HG03135 (cell line): ENCODE results near the gene ESD.
"Not testable (repeated sequence)": the region's sequence is repeated elsewhere in the genome, so short reads cannot be mapped to it uniquely, and the experiment has no call there.

Experiments
- ATAC-seq: cut with Tn5 transposase; IDR thresholded peaks from one replicate; pipeline ENCODE4 v1.9.1; 2021; ENCODE audit warnings: mild to moderate bottlenecking, moderate library complexity; ENCODE audit not compliant: unreplicated experiment

Gene ESD

DNA sequence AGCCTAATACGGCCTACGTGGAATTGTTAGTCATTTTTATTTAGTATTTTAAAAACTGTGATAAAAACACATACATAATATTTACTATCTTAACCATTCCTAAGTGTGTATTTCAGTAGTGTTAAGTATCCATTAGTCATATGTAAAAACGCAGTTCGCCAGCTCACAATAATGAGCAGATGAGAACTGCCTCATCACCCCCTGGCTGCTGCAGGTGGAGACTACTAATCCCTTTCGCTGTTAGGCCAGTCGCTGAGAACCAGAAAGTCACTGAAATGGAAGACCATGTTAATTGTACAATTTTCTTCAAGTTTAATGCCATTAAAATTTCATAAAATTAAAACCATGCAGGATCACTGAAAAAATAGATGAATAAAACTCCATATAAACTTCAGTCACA lies 1.6 kb downstream of the ESD start:
- ATAC-seq = no peak

DNA sequence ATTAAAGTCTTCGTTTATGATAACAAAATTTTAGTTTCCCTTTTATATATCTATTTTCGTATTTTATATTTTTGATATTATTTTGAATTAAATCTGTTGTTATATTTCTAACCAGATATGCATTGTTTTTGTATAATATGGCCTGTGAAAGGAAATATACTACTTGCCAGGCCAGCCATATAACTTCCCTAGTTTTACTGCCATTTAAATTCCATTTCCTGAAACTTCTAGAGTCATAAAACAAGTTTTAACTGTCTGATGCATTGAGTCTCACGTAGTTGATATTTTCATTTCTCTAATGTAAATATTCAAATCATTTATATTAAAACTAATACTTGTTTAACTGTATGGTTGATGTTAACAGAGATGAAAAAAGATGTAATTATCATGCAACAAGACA lies 13.5 kb downstream of the ESD start:
- ATAC-seq = no peak

DNA sequence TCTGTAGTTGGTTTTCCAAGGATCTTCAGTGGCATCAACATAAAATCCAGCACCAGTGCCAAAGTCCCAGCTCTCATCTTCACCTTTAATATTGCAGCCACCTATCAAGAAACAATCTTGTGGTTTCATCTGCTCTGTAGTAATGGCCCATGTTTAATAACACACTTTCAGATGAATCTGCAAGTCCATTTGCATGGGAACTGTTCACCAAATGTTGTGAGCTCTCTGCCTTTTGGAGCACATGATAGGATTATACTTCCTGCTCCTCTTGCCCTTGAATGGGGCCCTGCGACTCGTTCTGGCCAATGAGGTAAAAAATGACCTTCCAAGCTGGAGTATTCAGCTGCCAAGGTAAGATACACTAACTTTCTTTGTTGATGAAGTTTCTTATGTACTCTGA lies 14.3 kb downstream of the ESD start:
- ATAC-seq = no peak

DNA sequence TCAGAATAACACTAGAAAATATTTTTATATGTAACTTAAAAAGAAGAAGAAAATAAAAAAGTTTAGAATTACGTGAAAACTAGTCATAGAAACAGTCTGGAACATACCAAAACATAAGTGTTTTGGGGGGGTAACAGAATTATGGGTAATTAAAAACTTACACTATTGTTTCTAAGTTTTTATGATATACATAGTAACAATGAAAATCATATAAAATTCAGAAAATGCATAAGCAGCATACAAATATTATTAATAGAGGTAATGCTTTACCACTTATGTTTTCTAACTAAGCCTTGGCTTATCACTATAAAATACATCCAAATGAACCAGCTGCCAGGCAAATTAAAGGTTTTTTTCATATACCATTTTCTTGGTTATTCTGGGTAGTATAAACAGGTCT lies 14.9 kb downstream of the ESD start:
- ATAC-seq = no peak

DNA sequence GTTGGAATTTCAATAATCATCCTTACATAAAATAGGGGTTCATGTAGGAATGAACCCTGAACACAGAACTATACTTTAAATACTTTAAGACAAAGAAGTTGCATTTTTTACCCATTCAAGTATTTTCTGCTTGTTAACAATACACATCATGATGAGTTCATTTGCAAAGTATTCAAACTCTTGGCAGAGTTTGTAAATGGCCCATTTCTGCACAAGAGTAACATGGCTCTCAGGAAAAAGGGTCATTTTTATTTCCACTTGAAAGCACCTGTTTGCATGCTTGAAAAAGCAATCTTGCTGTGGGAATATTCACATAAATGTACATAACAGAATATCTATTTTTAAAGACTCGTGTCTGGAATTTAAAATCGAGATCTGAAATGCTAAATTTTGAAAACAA lies 18.1 kb downstream of the ESD start:
- no peak for ATAC-seq

DNA sequence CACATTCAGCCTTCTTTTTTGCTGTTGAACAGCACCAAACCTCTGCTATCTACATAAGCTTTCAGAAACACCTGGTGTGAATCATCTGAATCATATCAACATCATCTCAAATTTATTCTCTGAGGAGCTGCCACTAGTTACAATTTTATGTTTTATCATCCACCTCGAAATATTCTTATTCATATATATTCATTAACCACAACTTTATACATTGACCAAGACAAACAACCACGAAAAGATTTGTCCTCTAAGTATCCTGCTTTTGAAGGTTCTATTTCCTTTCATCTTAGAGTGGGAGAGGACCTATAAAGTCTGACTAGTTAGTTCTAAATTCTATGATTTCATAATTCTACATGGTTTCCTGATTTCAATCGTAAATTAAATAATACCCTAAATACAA lies 18.9 kb downstream of the ESD start:
- no peak for ATAC-seq

DNA sequence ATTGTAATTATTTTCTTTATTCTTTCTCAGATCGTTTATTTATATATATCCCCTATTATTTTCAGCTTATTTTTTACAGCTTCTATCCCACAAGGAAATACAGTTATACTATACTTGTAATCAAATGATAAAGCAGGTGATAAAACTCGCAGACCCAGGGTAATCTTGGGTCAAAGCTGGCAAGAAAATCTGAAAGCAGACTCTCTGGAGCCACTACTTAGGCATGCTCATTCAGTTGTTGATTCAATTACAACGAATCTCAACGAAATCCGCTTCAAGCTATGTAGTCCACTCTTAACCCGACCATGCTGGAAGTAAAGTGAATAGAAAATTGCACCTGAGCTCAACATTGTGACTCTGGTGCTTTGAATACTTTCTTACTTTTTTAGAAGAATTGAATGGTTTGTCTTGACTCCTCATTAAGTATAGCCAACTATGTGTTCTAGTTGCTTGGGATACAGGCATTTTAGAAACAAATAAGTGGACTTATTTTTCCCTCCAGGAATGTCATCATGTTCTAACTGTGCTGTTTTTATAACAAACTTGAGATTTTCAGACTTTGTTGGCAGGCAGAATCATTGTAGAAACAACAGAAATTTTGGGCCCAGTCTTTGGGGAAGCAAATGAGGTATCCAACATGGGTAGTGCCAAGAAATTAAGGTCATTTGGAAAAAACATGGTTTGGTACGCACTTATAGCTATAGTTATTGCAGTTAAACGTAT lies 21.4 kb downstream of the ESD start:
- no peak for ATAC-seq

DNA sequence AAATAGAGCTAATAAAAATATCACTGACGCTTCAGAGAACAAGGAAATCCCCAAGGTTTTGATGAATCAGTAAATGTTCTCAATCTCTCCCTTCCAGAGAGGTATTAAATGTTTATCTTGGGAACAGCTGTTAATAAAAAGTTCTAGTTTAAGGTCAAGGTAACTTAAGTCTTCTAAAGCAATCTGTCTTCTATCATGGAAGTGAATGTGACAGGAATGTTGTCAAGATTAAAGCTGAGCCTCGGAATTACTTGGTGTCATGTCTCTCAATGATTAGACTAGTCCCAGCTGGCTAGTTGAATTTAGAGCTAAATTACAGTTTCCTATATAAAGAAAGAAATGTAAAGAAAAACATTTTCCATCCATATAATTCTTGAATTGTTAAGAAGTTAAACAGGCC lies 23.4 kb downstream of the ESD start:
- no peak for ATAC-seq

DNA sequence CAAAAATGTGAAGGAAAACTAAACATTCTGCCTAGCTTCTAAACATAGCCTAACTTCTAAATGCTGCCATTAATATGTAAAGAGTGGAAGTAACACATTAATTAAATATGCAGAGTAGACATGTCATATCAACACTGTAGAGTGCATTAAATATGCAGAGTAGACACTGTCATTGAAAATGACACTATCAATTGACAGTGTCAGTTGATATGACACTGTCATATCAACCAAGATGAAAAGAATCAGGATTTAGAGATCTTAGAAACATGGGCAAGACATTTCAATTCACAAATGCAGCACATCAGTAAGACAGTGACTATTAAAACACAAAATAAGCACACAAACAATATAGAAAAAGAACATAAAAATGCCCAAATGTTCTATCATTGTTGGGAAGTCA lies 25.3 kb downstream of the ESD start:
- no peak for ATAC-seq

DNA sequence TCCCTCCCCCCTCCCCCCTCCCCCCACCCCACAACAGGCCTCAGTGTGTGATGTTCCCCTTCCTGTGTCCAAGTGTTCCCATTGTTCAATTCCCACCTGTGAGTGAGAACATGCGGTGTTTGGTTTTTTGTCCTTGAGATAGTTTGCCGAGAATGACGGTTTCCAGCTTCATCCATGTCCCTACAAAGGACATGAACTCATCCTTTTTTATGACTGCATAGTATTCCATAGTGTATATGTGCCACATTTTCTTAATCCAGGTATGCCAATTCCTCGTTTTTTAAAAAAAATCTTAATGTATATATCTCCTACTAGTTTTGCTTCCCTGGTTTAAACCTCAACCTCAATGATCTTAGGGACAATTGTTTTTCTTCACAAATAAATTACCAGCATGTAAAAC lies 27.0 kb downstream of the ESD start:
- not testable (repeated sequence) for ATAC-seq

DNA sequence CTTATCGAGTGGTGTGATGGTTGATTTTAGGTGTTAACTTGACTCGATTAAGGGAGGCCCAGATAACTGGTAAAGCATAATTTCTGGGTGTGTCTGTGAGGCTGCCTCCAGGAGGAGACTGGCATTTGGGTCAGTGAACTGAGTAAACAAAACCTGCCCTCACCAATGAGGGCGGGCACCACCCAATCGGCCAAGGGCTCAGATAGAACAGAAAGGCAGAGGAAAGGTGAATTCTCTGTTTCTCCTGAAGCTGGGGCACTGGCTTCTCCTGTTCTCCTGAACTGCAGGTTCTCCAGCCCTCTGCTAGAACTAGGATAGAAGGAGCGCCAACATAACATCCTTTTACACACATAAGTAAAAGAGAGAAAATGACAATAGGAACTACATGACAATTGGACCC lies 35.1 kb downstream of the ESD start:
- no peak for ATAC-seq

DNA sequence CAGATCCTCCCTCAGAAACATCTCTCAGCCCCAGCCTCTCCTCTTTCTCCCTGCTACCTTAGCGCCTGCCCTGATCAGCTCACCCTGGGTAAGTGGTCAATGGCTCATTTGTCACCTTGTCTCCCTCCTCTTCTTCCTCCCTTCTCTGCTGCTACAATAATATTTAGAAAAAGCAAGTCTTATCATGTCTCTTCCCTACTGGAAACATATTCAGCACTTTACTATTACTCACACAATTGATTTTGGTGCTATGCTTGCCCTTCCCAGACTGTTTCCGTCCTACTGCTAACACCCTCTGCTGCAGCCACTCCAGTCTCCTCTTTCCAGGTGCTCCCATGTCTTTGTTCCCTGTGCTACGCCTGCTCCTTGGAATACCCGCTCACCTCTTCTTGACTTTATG lies 35.8 kb downstream of the ESD start:
- ATAC-seq = no peak

DNA sequence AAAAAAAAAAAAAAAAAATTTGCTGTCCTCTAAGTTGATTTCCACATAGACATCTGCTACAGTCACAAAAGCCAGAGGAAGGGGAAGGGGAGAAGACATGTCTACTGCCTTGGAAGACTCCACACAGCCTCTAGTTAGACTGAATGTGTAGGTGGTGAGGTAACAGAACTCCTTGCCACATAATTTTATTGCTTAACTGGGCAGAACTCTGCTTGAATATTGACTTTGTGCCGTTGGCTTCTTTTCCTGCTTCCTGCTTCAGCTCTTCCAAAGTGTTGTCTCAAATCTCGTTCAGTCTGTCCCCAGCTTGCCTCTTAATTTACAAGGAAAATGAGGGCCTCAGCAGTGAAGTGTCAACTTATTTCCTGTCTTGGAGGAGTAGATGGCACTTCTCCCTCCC lies 37.1 kb downstream of the ESD start:
- ATAC-seq = no peak

DNA sequence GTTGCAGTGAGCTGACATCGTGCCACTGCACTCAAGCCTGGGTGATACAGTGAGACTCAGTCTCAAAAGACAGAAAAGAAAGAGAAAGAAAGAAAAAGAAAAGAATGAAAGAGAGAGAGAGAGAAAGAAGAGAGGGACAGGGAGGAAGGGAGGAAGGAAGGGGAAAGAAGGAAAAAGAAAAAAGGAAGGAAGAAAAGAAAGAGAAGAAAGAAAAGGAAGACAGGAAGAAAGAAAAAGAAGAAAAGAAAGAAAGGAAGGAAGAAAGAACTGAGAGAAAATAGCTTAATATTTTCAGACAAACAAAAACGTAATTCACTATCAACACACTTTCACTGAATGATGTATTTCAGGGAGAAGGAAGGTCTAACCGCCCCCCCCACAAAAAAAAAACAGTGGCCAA lies 39.3 kb downstream of the ESD start:
- ATAC-seq = no peak

DNA sequence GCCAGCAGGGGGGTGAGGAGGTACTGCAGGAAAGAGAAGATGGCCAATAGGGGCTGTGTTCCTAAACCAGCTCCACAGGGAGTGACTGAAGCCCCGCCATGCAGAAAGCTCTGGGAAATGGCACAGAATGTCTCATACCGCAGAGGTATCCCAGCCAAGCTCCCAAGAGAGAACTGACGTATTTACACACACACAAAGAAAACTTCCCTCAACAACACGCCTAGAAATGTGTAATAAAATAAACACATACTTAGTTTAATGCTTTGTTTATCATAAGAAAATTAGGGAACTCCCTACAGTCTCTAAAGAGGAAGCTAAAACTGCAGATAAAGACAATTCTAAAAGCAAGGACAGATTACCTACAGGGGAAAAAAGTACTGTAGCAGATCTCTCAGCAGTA lies 40.0 kb downstream of the ESD start:
- no peak for ATAC-seq

DNA sequence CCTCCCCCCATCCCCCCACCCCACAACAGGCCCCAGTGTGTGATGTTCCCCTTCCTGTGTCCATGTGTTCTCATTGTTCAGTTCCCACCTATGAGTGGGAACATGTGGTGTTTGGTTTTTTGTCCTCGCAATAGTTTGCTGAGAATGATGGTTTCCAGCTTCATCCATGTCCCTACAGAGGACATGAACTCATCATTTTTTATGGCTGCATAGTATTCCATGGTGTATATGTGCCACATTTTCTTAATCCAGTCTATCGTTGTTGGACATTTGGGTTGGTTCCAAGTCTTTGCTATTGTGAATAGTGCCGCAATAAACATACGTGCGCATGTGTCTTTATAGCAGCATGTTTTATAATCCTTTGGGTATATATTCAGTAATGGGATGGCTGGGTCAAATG lies 41.5 kb downstream of the ESD start:
- ATAC-seq = not testable (repeated sequence)

DNA sequence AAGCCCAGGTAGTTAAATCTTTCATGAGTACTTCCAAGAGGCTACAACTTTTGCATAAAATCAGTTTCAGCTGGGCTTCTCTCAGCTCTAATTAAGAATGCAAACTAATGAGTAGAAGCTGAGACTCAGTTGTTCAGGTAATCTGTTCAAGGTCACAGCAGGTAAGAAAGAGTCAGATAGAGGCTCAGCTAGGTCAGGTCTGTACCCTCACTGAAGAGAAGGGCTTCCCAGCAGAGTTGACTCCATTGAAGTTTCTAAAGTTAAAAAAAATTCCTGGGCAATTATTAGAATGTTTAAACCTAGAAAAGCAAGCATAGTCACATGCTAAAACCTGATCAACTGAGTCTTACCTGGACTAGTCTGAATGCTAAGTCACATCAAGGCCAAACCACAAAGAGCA lies 42.1 kb downstream of the ESD start:
- no peak for ATAC-seq

DNA sequence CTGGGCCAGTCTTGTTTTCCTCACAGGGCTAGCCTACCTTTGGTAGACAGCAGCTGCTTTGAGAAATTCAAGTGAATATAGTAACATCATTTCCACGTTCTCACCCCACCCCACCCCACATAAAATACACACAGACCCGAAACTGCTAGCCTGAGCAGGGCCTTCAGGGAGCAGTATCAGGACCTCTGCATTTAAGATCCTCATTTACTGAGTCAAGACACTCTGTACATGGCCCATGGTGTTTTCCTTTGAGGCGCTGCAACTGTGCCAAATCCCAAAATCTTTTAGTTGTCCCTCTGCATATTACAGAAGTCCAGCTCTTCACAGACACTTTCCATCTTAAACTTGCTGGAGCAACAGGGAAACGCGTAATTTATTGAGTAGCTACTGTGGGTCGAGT lies 43.0 kb downstream of the ESD start:
- ATAC-seq = no peak

DNA sequence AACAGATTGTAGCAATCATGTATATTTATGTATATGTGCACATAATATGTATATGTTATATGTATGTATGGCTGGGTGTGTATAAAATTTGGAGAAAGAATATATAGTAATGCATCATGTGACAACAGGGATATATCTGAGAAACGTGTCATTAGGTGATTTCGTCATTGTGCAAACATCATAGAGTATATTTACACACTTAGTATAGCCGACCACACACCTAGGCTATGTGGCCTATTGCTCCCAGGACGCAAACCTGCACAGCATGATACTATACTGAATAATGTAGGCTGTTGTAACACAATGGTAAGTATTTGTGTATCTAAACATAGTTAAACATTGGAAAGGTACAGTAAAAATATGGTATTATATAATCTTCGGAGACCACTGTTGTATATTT lies 43.8 kb downstream of the ESD start:
- ATAC-seq = no peak

DNA sequence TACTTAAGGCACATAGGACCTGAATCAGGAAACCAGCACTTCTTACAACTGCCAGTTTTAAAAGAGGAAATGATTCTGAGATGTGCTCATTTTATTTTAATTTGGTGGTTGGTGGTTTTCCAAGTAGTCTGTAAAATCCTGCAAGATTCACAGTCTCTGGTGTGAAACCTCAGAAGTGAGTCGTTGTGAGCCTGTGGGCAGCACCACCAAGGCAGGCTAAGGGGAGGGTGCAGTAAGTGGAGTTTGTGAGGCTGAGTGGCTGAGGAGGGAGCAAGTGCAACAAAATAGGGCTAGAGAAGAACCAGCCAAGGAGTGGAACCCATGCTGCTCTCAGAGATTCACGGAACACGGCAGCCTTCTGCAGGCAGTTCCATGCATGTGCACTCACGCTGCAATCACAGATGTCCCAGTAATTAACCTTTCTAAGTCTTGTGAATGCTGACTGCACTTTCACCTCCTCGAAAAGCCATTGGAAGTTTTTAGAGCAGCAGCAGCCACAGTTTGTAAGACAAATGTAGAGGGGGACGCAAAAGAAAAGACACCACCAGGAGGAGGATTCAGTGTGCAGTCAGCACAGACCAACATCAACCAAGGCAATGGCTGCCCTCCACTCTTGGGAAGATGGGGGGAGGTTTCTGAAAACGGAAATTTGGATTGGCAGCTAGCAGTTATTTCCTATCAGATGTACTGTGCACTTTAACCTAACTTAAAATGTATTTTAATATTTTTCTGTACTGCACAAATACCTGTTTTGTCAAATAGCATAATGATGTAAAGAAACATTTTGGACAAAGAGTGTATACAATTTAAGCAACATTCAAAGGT lies 44.9 kb downstream of the ESD start:
- peak; percentile 82 for ATAC-seq

DNA sequence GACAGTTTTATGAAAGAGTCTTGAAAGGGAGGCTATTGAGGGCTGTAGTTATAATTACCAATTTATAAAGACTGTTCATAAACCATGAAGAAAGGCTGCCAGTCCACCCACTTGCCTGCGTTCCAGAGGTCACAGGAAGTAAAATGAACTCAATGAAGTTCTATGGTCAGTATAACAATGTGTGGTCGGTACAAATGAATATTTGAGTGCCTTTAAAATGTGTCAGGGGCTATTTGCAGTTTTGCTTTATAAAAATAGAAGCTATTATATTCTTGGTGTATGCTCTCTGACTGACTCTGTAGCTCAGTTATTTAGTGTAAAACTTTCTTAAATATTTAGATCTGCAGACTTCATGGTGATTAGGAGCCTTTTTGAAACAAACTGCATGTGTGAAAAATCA lies 47.0 kb downstream of the ESD start:
- ATAC-seq = no peak

DNA sequence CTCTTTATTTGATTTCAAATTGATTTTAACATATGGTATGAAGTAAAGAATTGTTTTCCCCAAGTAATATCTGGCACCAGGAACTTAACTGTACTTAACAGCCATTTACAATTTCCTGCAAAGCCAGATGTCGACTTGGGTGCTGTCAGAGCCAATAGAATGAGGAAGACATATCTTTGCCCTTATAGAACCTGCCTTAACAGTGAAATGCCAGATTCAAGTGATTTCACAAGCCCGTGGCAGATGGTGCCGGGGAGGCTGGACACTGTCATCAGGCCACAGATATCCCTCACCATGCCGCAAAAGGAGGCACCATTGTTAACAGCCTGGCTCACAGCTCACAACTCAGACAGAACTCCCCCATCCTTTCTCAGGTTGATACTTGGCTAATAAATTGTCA lies 48.7 kb downstream of the ESD start:
- ATAC-seq = no peak
